ENCODE data around the gene NEDD4. TPM values are rescaled to one million over a fixed set of nuclear protein-coding genes. Genes with fewer than 3 reads are reported as not detected.

NEDD4 gene
- total RNA-seq, 1 donor from 2014 or later = 55.4 TPM

- H3K79me2 ChIP-seq (ENCODE audit: insufficient read depth, low read length) = peaks cover 77% of the 10 kb centered on the region
- no peak for FAIRE-seq
Observed at GRCh38 chr15:55980511-55980910, 12.9 kb downstream of the NEDD4 start.

GRCh38 chr15:55977231-55977630, 16.2 kb downstream of the NEDD4 start:
- FAIRE-seq (no peak), DNase-seq (ENCODE audit: low read depth) (no peak)
- Mint-ChIP-seq H3K4me1 (ENCODE audit: low read depth, unreplicated experiment) (peaks cover 5% of the 10 kb centered on the region), H3K27me3 (ENCODE audit: low read depth, unreplicated experiment) (no peaks in the 10 kb centered on the region), H3K4me3 (ENCODE audit: unreplicated experiment) (no peak overlapping the region), H3K27ac (ENCODE audit: unreplicated experiment) (no peak overlapping the region), H3K36me3 (ENCODE audit: low read depth, unreplicated experiment) (peaks cover 2% of the 10 kb centered on the region), H3K9me3 (ENCODE audit: unreplicated experiment) (no peaks in the 10 kb centered on the region)
- no peak overlapping the region for H3K9ac ChIP-seq (ENCODE audit: low read length)
- TF ChIP-seq CTCF (IDR thresholded peaks at IDR 0.05; ENCODE audit: insufficient read depth, low read depth, low read length) (no peak), EZH2 (IDR thresholded peaks at IDR 0.05; ENCODE audit: insufficient read depth, low read length) (no peak)
- peaks cover 82% of the 10 kb centered on the region for H3K79me2 ChIP-seq (ENCODE audit: insufficient read depth, low read length)
- no peaks in the 10 kb centered on the region for H3K27me3 ChIP-seq (ENCODE audit: insufficient read depth, low read length)
- no peak overlapping the region for H3K4me3 ChIP-seq (ENCODE audit: insufficient read depth, low read depth, low read length)
- no peak overlapping the region for H2AFZ ChIP-seq (ENCODE audit: low read depth, low read length)
- no peaks in the 10 kb centered on the region for H3K4me1 ChIP-seq (ENCODE audit: insufficient read depth, low read length)
- no peak overlapping the region for H3K4me2 ChIP-seq (ENCODE audit: low read length)
- H3K36me3 ChIP-seq (ENCODE audit: insufficient read depth, low read length) = no peaks in the 10 kb centered on the region
- H3K27ac ChIP-seq (ENCODE audit: low read depth, low read length) = no peak overlapping the region
- H3K9me3 ChIP-seq (ENCODE audit: insufficient read depth, low read depth, low read length) = no peaks in the 10 kb centered on the region
- H4K20me1 ChIP-seq (ENCODE audit: insufficient read depth, low read length) = peaks cover 23% of the 10 kb centered on the region

More at GRCh38 chr15:55980511-55980910, 12.9 kb downstream of the NEDD4 start:
- H3K4me3 ChIP-seq (ENCODE audit: insufficient read depth, low read depth, low read length) = no peak overlapping the region
- H3K36me3 Mint-ChIP-seq (ENCODE audit: low read depth, unreplicated experiment) = peaks cover 5% of the 10 kb centered on the region
- no peaks in the 10 kb centered on the region for H3K27me3 Mint-ChIP-seq (ENCODE audit: low read depth, unreplicated experiment)
- H3K4me1 ChIP-seq (ENCODE audit: insufficient read depth, low read length) = no peaks in the 10 kb centered on the region
- no peak overlapping the region for H3K4me3 Mint-ChIP-seq (ENCODE audit: unreplicated experiment)
- H3K9me3 ChIP-seq (ENCODE audit: insufficient read depth, low read depth, low read length) = no peaks in the 10 kb centered on the region
- H3K27ac Mint-ChIP-seq (ENCODE audit: unreplicated experiment) = no peak overlapping the region
- peaks cover 11% of the 10 kb centered on the region for H3K4me1 Mint-ChIP-seq (ENCODE audit: low read depth, unreplicated experiment)
- H3K27me3 ChIP-seq (ENCODE audit: insufficient read depth, low read length) = no peaks in the 10 kb centered on the region
- H3K36me3 ChIP-seq (ENCODE audit: insufficient read depth, low read length) = no peaks in the 10 kb centered on the region
- peaks cover 22% of the 10 kb centered on the region for H4K20me1 ChIP-seq (ENCODE audit: insufficient read depth, low read length)
- H3K4me2 ChIP-seq (ENCODE audit: low read length) = no peak overlapping the region
- H2AFZ ChIP-seq (ENCODE audit: low read depth, low read length) = no peak overlapping the region
- no peak for DNase-seq (ENCODE audit: low read depth)
- H3K9ac ChIP-seq (ENCODE audit: low read length) = no peak overlapping the region
- no peak for TF ChIP-seq CTCF (IDR thresholded peaks at IDR 0.05; ENCODE audit: insufficient read depth, low read depth, low read length)
- TF ChIP-seq EZH2 (IDR thresholded peaks at IDR 0.05; ENCODE audit: insufficient read depth, low read length) = no peak
- no peak overlapping the region for H3K27ac ChIP-seq (ENCODE audit: low read depth, low read length)
- H3K9me3 Mint-ChIP-seq (ENCODE audit: unreplicated experiment) = no peaks in the 10 kb centered on the region

- Histone ChIP-seq H3K4me2 (ENCODE audit: low read length) (no peak overlapping the region), H3K36me3 (ENCODE audit: insufficient read depth, low read length) (peaks cover under 1% of the 10 kb centered on the region), H4K20me1 (ENCODE audit: insufficient read depth, low read length) (peaks cover 34% of the 10 kb centered on the region), H3K27me3 (ENCODE audit: insufficient read depth, low read length) (no peaks in the 10 kb centered on the region), H3K4me1 (ENCODE audit: insufficient read depth, low read length) (no peaks in the 10 kb centered on the region), H3K9ac (ENCODE audit: low read length) (no peak overlapping the region), H3K9me3 (ENCODE audit: insufficient read depth, low read depth, low read length) (no peaks in the 10 kb centered on the region), H3K79me2 (ENCODE audit: insufficient read depth, low read length) (peaks cover 80% of the 10 kb centered on the region), H2AFZ (ENCODE audit: low read depth, low read length) (no peak overlapping the region), H3K4me3 (ENCODE audit: insufficient read depth, low read depth, low read length) (no peak overlapping the region), H3K27ac (ENCODE audit: low read depth, low read length) (no peak overlapping the region)
- no peaks in the 10 kb centered on the region for H3K27me3 Mint-ChIP-seq (ENCODE audit: low read depth, unreplicated experiment)
- H3K4me3 Mint-ChIP-seq (ENCODE audit: unreplicated experiment) = no peak overlapping the region
- FAIRE-seq (no peak), DNase-seq (ENCODE audit: low read depth) (no peak)
- H3K36me3 Mint-ChIP-seq (ENCODE audit: low read depth, unreplicated experiment) = peaks cover 6% of the 10 kb centered on the region
- no peaks in the 10 kb centered on the region for H3K9me3 Mint-ChIP-seq (ENCODE audit: unreplicated experiment)
- no peak overlapping the region for H3K27ac Mint-ChIP-seq (ENCODE audit: unreplicated experiment)
- H3K4me1 Mint-ChIP-seq (ENCODE audit: low read depth, unreplicated experiment) = no peaks in the 10 kb centered on the region
- TF ChIP-seq CTCF (IDR thresholded peaks at IDR 0.05; ENCODE audit: insufficient read depth, low read depth, low read length) (no peak), EZH2 (IDR thresholded peaks at IDR 0.05; ENCODE audit: insufficient read depth, low read length) (no peak)
Observed at GRCh38 chr15:55970286-55970685, 23.1 kb downstream of the NEDD4 start.

All from astrocyte (in vitro differentiated cells and primary cell).